Left ventricle myocardium inferior (tissue), 1 donor: ENCODE data around the gene ZFTA. TPM values are rescaled to one million over a fixed set of nuclear protein-coding genes. Genes with fewer than 3 reads are reported as not detected.
A peak's percentile ranks its signal among the peaks of the same experiment; 100 is the strongest.

Experiments
- DNase-seq: peaks from one replicate; pipeline ENCODE4 v3.0.0-alpha.2; 2020
- H3K27ac ChIP-seq: fragments of 200-600 bp; replicated peaks from 2 replicates; pipeline ENCODE4 v1.8.0; 2021
- H3K27me3 ChIP-seq: fragments of 200-600 bp; 2 replicates; pipeline ENCODE4 v1.8.0; 2021; ENCODE audit warnings: low read depth
- H3K36me3 ChIP-seq: fragments of 200-600 bp; 2 replicates; pipeline ENCODE4 v1.8.0; 2021
- H3K4me1 ChIP-seq: fragments of 200-600 bp; 2 replicates; pipeline ENCODE4 v1.8.0; 2021
- H3K4me3 ChIP-seq: fragments of 200-600 bp; 2 replicates; pipeline ENCODE4 v1.8.0; 2021; ENCODE audit warnings: mild to moderate bottlenecking, moderate library complexity
- H3K9me3 ChIP-seq: fragments of 200-600 bp; replicated peaks from 2 replicates; pipeline ENCODE4 v1.8.0; 2021
- intact Hi-C: fragments of 100-400 bp; cut with micrococcal nuclease; formaldehyde crosslinking; loops from one replicate; pipeline ENCODE4 v1.11.0; 2022
- total RNA-seq: library from RNA; stranded (reverse); fragmentation: NEBNext Ultra II Directional; extraction: Animal tissue kit (Norgen Biotek cat#: 25700); gene quantifications from one replicate; pipeline ENCODE4 v1.2.1, GENCODE V29; 2021
- TF ChIP-seq, protein P1 (sequence below): fragments of 200-600 bp; IDR thresholded peaks from 2 replicates; pipeline ENCODE4 v1.8.0; 2021; ENCODE audit warnings: antibody characterized with exemption, mild to moderate bottlenecking, borderline replicate concordance
- donor health status: DM: no; HTN: yes; CAD: no; lungs with severe emphysema.

ZFTA gene
- total RNA-seq, 1 donor from 2014 or later: 11.5 TPM

DNA sequence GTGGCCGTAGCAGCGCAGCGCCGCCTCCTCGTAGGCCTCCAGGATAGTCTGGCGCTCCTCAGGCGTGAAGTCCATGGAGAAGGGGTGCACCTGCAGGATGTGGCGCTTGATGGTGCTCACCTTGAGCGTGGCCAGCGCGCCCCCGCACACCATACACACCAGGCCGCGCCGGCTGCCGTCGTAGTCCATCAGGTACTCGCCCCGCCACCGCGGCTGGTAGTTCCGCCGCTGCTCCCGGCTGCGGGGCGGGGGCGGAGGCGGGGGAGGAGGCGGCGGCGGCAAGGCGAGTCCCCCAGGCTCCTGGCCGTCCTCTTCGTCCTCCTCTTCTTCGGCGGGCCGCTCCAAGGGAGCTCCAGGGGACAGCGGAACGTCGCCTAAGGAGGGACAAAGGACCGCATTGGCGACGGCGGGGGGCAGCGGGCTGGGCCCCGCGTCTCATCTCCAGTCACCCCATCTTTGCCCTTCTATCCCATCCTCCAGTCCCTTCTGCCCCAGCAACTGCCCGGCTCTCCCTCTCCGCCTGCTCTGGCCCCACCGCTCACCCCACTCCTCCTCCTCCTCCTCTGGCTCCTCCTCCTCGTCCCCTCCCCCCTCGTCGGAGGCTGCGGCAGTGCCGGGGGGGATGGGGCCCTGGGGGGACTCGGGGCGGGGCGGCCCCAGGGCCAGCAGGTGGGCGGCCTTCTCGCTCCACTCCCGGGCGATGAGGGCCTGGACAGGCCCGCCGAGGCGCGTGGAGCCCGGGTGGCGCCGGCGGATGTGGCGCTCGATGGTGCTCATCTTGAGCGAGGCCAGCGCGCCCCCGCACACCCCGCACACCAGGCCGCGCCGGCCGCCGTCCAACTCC lies 4.9 kb downstream of the ZFTA start:
- peak; percentile 33 for DNase-seq
- H3K27me3 ChIP-seq: no peaks in the 10 kb centered on the region
- H3K4me3 ChIP-seq: peak overlapping the region; percentile 66
- H3K4me1 ChIP-seq: peaks cover 60% of the 10 kb centered on the region
- no peaks in the 10 kb centered on the region for H3K9me3 ChIP-seq
- peaks cover 3% of the 10 kb centered on the region for H3K36me3 ChIP-seq
- intact Hi-C loops: no loop called here
- TF ChIP-seq, protein P1, sequence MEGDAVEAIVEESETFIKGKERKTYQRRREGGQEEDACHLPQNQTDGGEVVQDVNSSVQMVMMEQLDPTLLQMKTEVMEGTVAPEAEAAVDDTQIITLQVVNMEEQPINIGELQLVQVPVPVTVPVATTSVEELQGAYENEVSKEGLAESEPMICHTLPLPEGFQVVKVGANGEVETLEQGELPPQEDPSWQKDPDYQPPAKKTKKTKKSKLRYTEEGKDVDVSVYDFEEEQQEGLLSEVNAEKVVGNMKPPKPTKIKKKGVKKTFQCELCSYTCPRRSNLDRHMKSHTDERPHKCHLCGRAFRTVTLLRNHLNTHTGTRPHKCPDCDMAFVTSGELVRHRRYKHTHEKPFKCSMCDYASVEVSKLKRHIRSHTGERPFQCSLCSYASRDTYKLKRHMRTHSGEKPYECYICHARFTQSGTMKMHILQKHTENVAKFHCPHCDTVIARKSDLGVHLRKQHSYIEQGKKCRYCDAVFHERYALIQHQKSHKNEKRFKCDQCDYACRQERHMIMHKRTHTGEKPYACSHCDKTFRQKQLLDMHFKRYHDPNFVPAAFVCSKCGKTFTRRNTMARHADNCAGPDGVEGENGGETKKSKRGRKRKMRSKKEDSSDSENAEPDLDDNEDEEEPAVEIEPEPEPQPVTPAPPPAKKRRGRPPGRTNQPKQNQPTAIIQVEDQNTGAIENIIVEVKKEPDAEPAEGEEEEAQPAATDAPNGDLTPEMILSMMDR: no peak
- peak overlapping the region; percentile 71 for H3K27ac ChIP-seq

DNA sequence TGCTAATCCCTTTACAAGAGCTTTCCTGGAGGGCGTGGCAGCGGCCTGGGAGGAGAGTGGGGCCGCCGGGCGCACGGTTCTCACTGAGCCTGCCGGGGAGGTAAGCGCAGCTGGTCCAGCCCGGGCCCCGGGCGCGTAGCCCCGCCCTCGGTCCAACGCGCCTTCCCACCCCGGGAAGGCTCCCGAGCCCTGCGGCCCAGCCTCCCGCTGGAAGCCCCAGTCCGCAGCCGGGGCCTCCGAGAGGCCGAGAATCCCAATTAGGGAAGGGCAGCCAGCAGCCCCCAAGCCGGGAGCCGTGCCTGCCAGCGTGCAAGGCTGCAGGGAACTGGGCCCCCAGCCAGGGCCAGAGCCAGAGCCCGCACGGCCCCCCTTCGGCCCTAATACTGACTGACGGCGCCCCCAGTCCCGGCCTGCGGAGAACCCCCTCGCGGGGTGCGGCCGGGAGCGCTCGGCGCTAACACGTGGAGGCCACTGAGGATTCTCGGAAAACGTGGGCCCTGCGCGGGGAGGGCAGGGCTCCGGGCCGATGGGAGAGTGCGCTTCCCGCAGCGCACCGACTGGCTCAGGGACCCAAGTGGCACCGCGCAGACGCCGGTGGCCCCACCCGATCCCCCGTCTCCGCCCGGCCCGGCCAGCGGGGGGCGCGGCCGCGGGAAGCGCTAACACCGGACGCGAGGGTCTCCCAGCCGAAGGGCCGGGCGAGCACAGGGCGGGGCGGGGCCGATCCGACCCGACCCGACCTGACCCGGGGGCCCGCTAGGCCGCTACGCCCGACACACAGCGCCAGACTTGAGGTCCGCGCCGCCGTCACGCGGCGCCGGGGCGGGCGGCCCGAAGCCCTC lies 5.7 kb downstream of the ZFTA start:
- intact Hi-C loops: no loop called here
- no peaks in the 10 kb centered on the region for H3K27me3 ChIP-seq
- peak overlapping the region; percentile 66 for H3K4me3 ChIP-seq
- H3K4me1 ChIP-seq: peaks cover 58% of the 10 kb centered on the region
- peak overlapping the region; percentile 71 for H3K27ac ChIP-seq
- peak; percentile 47 for DNase-seq
- H3K9me3 ChIP-seq: no peaks in the 10 kb centered on the region
- TF ChIP-seq, protein P1: peak; percentile 40
- peaks cover 11% of the 10 kb centered on the region for H3K36me3 ChIP-seq

DNA sequence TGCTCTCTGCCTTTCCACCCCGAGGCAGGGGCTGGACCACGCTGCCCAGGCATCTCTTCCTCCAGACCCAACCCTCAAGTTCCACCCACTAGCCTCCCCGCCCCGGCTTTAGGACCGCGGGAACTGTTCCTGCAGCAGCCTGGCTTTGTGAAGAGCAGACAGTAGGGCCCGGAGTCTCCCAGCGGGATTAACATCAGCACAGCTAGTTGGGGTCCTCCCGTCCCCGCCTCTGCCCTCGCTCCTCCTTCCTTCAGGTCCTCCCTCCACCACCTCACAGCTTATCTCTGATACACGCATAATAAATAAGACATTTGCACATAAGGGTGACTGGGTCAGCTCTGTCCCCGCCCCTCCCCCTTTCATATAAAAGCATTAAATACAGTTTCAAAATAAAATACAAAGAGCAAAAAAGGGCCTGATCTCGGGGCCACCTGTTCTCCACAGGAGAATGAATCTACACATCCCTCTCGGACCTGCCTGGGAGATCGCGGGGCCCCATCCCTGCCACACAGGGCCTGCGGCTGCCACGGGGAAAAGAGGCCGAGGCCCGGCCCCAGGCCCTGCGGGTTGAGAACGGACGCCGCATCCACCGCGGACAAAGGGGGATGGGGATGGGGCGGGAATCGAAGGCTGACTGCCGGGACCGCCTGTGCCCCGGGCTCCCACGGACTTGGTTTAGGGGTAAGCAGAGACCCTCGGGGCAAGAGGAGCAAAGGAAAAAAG lies 6.5 kb downstream of the ZFTA start:
- H3K4me1 ChIP-seq: peaks cover 51% of the 10 kb centered on the region
- no peaks in the 10 kb centered on the region for H3K27me3 ChIP-seq
- TF ChIP-seq, protein P1: no peak
- peaks cover 19% of the 10 kb centered on the region for H3K36me3 ChIP-seq
- DNase-seq: peak; percentile 33
- no peaks in the 10 kb centered on the region for H3K9me3 ChIP-seq
- intact Hi-C loops: no loop called here
- peak overlapping the region; percentile 66 for H3K4me3 ChIP-seq
- peak overlapping the region; percentile 71 for H3K27ac ChIP-seq

DNA sequence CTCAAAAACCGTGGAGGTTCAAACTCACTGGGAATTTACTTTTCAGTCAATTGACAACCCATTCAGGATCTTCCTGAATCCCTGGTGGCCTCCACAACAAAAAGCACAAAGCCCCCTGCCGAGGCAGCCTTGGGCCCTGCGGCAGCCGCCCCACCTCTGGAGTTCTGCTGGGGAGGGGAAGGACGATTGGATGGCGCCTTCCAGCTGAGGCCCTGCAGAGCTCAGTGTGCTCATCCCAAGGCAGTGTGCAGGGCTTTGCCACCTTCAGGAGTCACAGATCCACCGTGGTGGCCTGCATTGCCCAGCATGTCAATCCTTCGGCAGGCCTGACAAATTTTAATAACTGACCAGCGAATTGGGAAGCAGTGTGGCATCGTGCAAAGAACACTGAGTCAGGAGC lies 7.4 kb downstream of the ZFTA start:
- H3K36me3 ChIP-seq: peaks cover 26% of the 10 kb centered on the region
- no peak overlapping the region for H3K4me3 ChIP-seq
- peaks cover 42% of the 10 kb centered on the region for H3K4me1 ChIP-seq
- no peaks in the 10 kb centered on the region for H3K27me3 ChIP-seq
- TF ChIP-seq, protein P1: no peak
- DNase-seq: no peak
- intact Hi-C loops: no loop called here
- H3K9me3 ChIP-seq: no peaks in the 10 kb centered on the region
- no peak overlapping the region for H3K27ac ChIP-seq

DNA sequence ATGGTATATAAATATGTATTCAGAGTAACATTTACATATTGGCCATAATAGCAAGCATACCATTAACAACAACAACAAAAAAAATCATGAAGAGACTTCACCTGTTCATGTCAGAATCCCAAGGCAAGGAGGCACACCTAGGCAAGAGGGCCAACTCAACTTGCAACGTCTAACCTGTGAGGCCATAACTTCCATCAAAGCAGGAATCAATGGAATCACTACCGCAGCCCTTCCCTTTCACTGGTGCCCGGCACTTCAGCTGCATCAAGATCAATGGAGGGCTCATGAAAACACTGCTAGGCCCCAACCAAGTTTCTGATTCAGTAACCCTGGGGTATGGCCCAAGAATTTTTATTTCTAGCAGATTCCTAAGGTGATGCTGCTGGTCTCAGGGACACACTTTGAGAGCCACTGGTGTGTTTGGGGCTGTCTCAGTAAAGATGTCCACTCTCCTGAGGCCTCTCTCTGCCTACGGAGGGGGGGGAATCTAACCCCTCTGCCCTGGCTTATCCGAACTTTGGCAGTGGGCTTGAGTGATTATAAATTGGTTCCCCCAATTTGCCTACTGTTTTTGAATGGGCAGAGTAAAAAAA lies 8.0 kb downstream of the ZFTA start:
- H3K36me3 ChIP-seq: peaks cover 28% of the 10 kb centered on the region
- no peak for DNase-seq
- intact Hi-C loops: no loop called here
- H3K4me1 ChIP-seq: peaks cover 36% of the 10 kb centered on the region
- H3K4me3 ChIP-seq: no peak overlapping the region
- no peaks in the 10 kb centered on the region for H3K27me3 ChIP-seq
- H3K9me3 ChIP-seq: no peaks in the 10 kb centered on the region
- TF ChIP-seq, protein P1: no peak
- no peak overlapping the region for H3K27ac ChIP-seq
